ENCODE results near the gene LDB2.

DNA sequence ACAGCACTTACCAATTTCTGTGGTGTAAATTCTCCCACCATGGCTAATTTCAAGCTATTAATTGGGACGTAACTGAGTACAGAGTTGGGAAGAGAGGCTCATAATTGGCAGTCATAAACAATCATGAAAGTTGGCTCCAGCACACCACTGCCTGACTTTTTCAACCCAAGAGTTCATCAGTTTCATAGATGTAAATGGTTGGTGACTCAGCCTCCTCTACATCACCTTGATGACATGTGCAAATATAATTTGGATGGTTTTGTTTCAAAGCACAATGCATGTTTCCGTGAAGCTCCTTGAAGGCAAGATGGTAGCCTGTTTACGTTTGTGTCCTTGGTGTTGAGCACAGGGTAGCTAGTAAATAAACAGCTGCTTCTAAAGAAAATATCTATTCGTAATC, 235.1 kb downstream of the LDB2 start:
- TF ChIP-seq YY1 (IDR thresholded peaks at IDR 0.05; ENCODE audit: insufficient read depth, insufficient read length), result no peak
- TF ChIP-seq ZNF274 (IDR thresholded peaks at IDR 0.05; ENCODE audit: low read depth, low read length), result no peak
- TF ChIP-seq SUZ12 (IDR thresholded peaks at IDR 0.05; ENCODE audit: extremely low read depth, insufficient read depth, insufficient read length), result no peak

Data from NT2/D1 (cell line).